ENCODE data around the gene JAKMIP2.
"Not testable (repeated sequence)": the region's sequence is repeated elsewhere in the genome, so short reads cannot be mapped to it uniquely, and the experiment has no call there.

The JAKMIP2 gene

GRCh38 chr5:147643142-147643541 lies 139.4 kb downstream of the JAKMIP2 start:
- no peak for DNase-seq

GRCh38 chr5:147642666-147643065 lies 139.9 kb downstream of the JAKMIP2 start:
- no peak for DNase-seq

GRCh38 chr5:147639321-147639720 lies 143.2 kb downstream of the JAKMIP2 start:
- DNase-seq = no peak

GRCh38 chr5:147636729-147636984 lies 145.9 kb downstream of the JAKMIP2 start:
- no peak for DNase-seq

GRCh38 chr5:147635882-147636728 lies 146.4 kb downstream of the JAKMIP2 start:
- DNase-seq = no peak

- not testable (repeated sequence) for DNase-seq
Measured at GRCh38 chr5:147635439-147635838, 147.1 kb downstream of the JAKMIP2 start.

- DNase-seq = no peak
Measured at GRCh38 chr5:147633173-147633572, 149.4 kb downstream of the JAKMIP2 start.

GRCh38 chr5:147631428-147632003 lies 151.0 kb downstream of the JAKMIP2 start:
- no peak for DNase-seq

- DNase-seq = no peak
Measured at GRCh38 chr5:147629196-147629595, 153.3 kb downstream of the JAKMIP2 start.

GRCh38 chr5:147628058-147628895 lies 154.3 kb downstream of the JAKMIP2 start:
- DNase-seq = peak; percentile 51

- DNase-seq = no peak
Measured at GRCh38 chr5:147626464-147626863, 156.1 kb downstream of the JAKMIP2 start.

- no peak for DNase-seq
Measured at GRCh38 chr5:147621016-147621415, 161.5 kb downstream of the JAKMIP2 start.

GRCh38 chr5:147619281-147619878 lies 163.1 kb downstream of the JAKMIP2 start:
- DNase-seq = no peak

GRCh38 chr5:147617711-147618350 lies 164.7 kb downstream of the JAKMIP2 start:
- no peak for DNase-seq

- DNase-seq = no peak
Measured at GRCh38 chr5:147617191-147617606, 165.3 kb downstream of the JAKMIP2 start.

GRCh38 chr5:147616421-147616820 lies 166.1 kb downstream of the JAKMIP2 start:
- no peak for DNase-seq

- no peak for DNase-seq
Measured at GRCh38 chr5:147613359-147613758, 169.2 kb downstream of the JAKMIP2 start.

GRCh38 chr5:147611483-147611882 lies 171.0 kb downstream of the JAKMIP2 start:
- DNase-seq = no peak

- DNase-seq = no peak
Measured at GRCh38 chr5:147610798-147611197, 171.7 kb downstream of the JAKMIP2 start.

- DNase-seq = no peak
Measured at GRCh38 chr5:147601652-147602051, 180.9 kb downstream of the JAKMIP2 start.

GRCh38 chr5:147591120-147591519 lies 191.4 kb downstream of the JAKMIP2 start:
- DNase-seq = no peak

- DNase-seq = no peak
Measured at GRCh38 chr5:147590096-147590495, 192.4 kb downstream of the JAKMIP2 start.

- no peak for DNase-seq
Measured at GRCh38 chr5:147586832-147587231, 195.7 kb downstream of the JAKMIP2 start.
